GM21381 (cell line): Measurements from ENCODE around the gene CHMP1A.

Experiments used
- ATAC-seq: cut with Tn5 transposase; IDR thresholded peaks from one replicate; pipeline ENCODE4 v1.9.1; 2021; ENCODE audit warnings: mild to moderate bottlenecking, moderate library complexity; ENCODE audit not compliant: unreplicated experiment

The CHMP1A gene

GRCh38 chr16:89629827-89630610, 27.5 kb downstream of the CHMP1A start:
- no peak for ATAC-seq

- ATAC-seq: no peak
Measured at GRCh38 chr16:89624777-89625761, 32.4 kb downstream of the CHMP1A start.

- ATAC-seq: no peak
Measured at GRCh38 chr16:89623511-89624261, 33.8 kb downstream of the CHMP1A start.

GRCh38 chr16:89621698-89622409, 35.7 kb downstream of the CHMP1A start:
- no peak for ATAC-seq

GRCh38 chr16:89621136-89621697, 36.3 kb downstream of the CHMP1A start:
- ATAC-seq: no peak

GRCh38 chr16:89620406-89620841, 37.1 kb downstream of the CHMP1A start:
- ATAC-seq: no peak

GRCh38 chr16:89619840-89620239, 37.7 kb downstream of the CHMP1A start:
- no peak for ATAC-seq

- ATAC-seq: no peak
Measured at GRCh38 chr16:89618109-89618998, 39.2 kb downstream of the CHMP1A start.

- no peak for ATAC-seq
Measured at GRCh38 chr16:89617036-89617435, 40.5 kb downstream of the CHMP1A start.

GRCh38 chr16:89616623-89617022, 40.9 kb downstream of the CHMP1A start:
- no peak for ATAC-seq

GRCh38 chr16:89615596-89616090, 41.9 kb downstream of the CHMP1A start:
- no peak for ATAC-seq

GRCh38 chr16:89615176-89615575, 42.3 kb downstream of the CHMP1A start:
- ATAC-seq: no peak

- no peak for ATAC-seq
Measured at GRCh38 chr16:89613954-89614459, 43.5 kb downstream of the CHMP1A start.

- ATAC-seq: no peak
Measured at GRCh38 chr16:89613231-89613953, 44.1 kb downstream of the CHMP1A start, which contains the start of gene DPEP1. TSS of gene DPEP1 (plus strand) at chr16:89613642. CDS start at chr16:89630411, 16,769 bp downstream.

GRCh38 chr16:89612415-89613166, 44.9 kb downstream of the CHMP1A start:
- ATAC-seq: no peak

GRCh38 chr16:89610108-89610453, 47.4 kb downstream of the CHMP1A start:
- no peak for ATAC-seq
